Measurements from ENCODE around the gene OR2AJ1. TPM values are rescaled to one million over a fixed set of nuclear protein-coding genes. Genes with fewer than 3 reads are reported as not detected.

The OR2AJ1 gene
- total RNA-seq, 2 donors from 2014 or later: not detected

DNA sequence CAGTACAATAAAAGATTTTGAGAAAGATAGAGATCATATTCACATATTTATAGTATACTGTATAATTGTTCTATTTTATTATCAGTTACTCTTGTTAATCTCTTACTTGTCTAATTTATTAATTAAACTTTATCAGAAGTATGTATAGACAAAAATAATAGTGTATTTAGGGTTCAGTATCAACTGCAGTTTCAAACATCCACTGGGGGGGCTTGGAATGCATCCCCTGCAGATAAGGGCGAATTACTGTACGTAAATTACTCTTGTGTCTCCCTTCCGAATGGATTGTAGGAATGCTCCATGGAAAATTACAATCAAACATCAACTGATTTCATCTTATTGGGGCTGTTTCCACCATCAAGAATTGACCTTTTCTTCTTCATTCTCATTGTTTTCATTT, 23.9 kb downstream of the OR2AJ1 start, which contains the start of gene OR2L8:
Gene OR2L8 (plus strand): TSS at position 301 of the 400 bp plus-strand sequence. CDS start 0 bp downstream, at position 301.
- intact Hi-C loops (cut with DNase I): no loop called here
- DNase-seq (no peak), ATAC-seq (no peak)

DNA sequence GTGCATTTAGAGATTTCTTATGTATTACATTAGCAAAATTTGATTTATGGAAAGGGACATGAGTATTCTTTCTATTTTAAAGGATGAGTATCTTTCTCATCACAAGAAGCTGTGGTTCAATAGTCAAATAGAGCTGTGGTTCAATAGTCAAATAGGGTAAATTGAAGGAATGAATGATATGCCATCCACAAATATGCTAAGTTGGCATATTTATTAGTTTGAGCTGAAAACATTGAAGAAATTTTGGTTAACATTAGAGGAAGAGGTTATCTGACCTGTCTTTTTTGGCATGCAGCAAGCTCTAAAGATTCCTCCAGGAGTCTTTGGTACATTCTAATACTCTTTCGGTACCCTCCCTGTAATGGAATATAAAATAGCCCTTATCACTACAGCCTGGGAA, 28.7 kb downstream of the OR2AJ1 start:
- no peak for ATAC-seq
- no peak for DNase-seq
- intact Hi-C loops (cut with DNase I): no loop called here

DNA sequence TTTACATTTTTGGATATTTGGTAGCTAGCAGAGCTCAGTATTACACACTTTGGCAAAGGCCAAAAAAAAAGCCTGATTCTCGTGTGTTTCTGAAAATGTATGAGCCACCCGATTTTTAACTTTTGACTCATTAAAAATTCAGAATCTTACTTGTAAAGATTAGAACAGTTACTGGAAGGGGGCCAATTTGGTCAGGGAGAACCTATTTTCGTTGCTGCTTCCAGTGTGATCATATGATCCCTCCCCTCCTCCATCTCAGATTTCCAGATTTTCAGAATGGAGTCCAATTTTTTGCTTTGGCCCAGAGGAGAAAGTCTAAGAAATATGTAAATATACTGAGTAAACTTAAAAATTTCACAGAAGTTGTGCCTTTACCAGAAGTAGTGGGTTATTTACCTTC, 37.1 kb downstream of the OR2AJ1 start:
- ATAC-seq (no peak), DNase-seq (no peak)
- intact Hi-C loops (cut with DNase I): no loop called here

DNA sequence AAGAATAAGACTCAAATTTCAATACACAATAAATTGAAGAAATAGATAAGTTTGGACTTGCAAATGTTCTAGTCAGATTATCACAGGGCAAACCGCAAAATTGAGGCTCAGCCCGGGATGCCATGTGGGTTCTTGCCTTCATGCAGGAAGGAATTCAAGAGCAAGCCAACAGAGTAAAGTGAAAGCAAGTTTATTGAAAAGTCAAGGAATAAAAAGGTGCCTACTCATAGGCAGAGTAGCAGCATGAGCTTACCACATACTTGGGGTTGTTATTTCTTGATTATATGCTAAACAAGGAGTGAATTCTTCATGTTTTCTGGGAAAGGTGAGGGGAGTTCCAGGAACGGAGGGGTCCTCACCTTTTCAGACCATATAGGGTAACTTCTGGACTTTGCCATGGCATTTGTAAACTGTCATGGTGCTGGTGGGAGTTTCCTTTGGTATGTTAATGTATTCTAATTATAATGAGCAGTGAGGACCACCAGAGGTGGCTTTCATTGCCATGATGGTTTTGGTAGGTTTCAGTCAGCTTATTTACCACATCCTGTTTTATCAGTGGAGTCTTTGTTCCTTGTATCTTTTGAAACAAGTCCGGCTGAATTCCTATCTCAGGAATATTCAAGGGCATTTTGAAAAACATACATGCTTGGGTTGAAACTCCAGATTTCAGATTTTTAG, 38.4 kb downstream of the OR2AJ1 start:
- intact Hi-C loops (cut with DNase I): no loop called here
- ATAC-seq (no peak), DNase-seq (no peak)

DNA sequence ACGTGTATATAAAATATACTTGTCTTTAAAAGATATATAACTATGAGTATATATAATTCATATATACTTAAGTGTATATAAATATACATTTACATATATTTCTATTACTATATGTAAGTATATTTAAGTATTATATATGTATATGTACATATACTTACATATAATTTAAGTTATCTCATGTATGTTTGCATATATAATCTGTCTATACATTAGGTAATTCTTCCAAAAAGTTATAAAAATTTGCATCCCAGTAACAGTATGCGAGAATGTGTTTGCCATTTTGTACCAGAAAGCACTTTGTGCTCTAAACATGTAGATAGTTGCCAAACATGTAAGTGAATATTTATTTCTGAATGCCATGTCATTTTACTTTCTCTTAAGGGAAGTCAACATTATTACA, 40.2 kb downstream of the OR2AJ1 start, which contains the start of gene OR2AK2:
Gene OR2AK2 (plus strand): TSS at position 301 of the 400 bp plus-strand sequence. CDS start 144 bp downstream, outside the sequence.
- intact Hi-C loops (cut with DNase I): no loop called here
- ATAC-seq (no peak), DNase-seq (no peak)

DNA sequence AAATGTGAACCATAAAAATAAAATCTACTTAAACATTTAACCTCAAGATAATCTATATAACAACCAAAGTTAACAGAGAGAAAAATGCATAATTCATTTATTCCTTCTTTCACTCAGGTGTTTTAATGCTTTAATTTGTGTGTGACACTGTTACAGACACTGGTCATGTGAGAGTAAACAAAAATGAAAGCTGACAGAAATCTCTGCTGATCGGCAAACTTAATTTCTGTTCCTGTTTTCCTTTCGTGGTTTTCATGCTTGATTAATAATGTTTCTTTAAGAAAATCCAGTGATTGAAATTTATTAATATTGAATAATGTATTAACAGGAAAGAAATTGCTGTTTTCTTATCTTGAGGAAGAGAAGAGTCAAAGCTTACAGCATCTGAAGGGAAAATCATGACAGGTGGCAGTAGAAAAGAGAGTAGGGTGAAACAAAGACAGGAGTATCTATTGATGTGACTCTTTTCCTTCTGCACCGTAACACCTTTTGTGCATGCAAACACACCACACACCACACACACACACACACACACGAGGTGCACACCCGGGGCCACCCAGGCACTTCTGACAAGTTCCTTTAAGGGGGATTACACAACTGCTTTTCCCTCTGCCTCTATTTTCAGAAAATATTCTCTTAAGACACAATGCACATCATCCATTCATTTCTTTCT, 42.0 kb downstream of the OR2AJ1 start:
- DNase-seq (no peak), ATAC-seq (no peak)
- intact Hi-C loops (cut with DNase I): no loop called here

Other genes with a start within 250 kb of the OR2AJ1 start
- not detected for gene OR13G1, start 245.2 kb upstream of the OR2AJ1 start, total RNA-seq
- gene OR6F1, start 208.2 kb upstream of the OR2AJ1 start, total RNA-seq: not detected
- gene OR14K1, start 186.3 kb upstream of the OR2AJ1 start, total RNA-seq: not detected
- not detected for gene OR14A2, start 176.7 kb upstream of the OR2AJ1 start, total RNA-seq
- not detected for gene OR1C1, start 164.3 kb upstream of the OR2AJ1 start, total RNA-seq
- not detected for gene OR14A16, start 100.8 kb upstream of the OR2AJ1 start, total RNA-seq
- not detected for gene OR11L1, start 83.0 kb upstream of the OR2AJ1 start, total RNA-seq
- under 1 TPM; 0.32 to 0.60 TPM for gene TRIM58, start 67.7 kb upstream of the OR2AJ1 start, total RNA-seq
- gene OR2W3, start 29.3 kb upstream of the OR2AJ1 start, total RNA-seq: under 1 TPM in 1 of 2 donors, not detected in 1; 0.26 TPM
- gene OR2T8, start 4.6 kb upstream of the OR2AJ1 start, total RNA-seq: not detected
- not detected for gene OR2L8, start 24.0 kb downstream of the OR2AJ1 start, total RNA-seq
- gene OR2AK2, start 40.3 kb downstream of the OR2AJ1 start, total RNA-seq: not detected
- gene OR2L5, start 88.8 kb downstream of the OR2AJ1 start, total RNA-seq: not detected
- under 1 TPM in 1 of 2 donors, not detected in 1; 0.05 TPM for gene OR2L2, start 105.2 kb downstream of the OR2AJ1 start, total RNA-seq
- gene OR2L3, start 121.9 kb downstream of the OR2AJ1 start, total RNA-seq: not detected
- not detected for gene OR2L13, start 170.3 kb downstream of the OR2AJ1 start, total RNA-seq
- not detected for gene OR2M5, start 220.3 kb downstream of the OR2AJ1 start, total RNA-seq
- gene OR2M2, start 249.9 kb downstream of the OR2AJ1 start, total RNA-seq: not detected

All from left cardiac atrium (tissue), 4 donors.